H1 (cell line): ENCODE measurements around the gene CCDC127.
"Not testable (repeated sequence)": the region's sequence is repeated elsewhere in the genome, so short reads cannot be mapped to it uniquely, and the experiment has no call there.

Source experiments
- EGR1 ChIP-seq: IDR thresholded peaks from 2 replicates; pipeline ENCODE4 v1.6.1; 2011; ENCODE audit warnings: low read depth, low read length, borderline replicate concordance
- EZH2 ChIP-seq: fragments of 200-600 bp; sonication (generic); IDR thresholded peaks from 2 replicates; pipeline ENCODE4 v1.7.1; 2012; ENCODE audit warnings: low read depth, mild to moderate bottlenecking, moderate library complexity, low read length, inconsistent platforms; ENCODE audit not compliant: severe bottlenecking
- POLR2A ChIP-seq, 2 experiments: IDR thresholded peaks; 1 replicate in 1 of 2; 2 replicates in 1 of 2; pipeline ENCODE4 v1.6.1; 2011; ENCODE audit warnings: low read depth in 2 of 2, low read length in 2 of 2, mild to moderate bottlenecking in 2 of 2; ENCODE audit errors: control extremely low read depth in 1 of 2
- RXRA ChIP-seq: IDR thresholded peaks from 2 replicates; pipeline ENCODE4 v1.6.1; 2011; ENCODE audit warnings: low read depth, mild to moderate bottlenecking, low read length, moderate library complexity; ENCODE audit not compliant: insufficient read depth
- SRF ChIP-seq: IDR thresholded peaks from 2 replicates; pipeline ENCODE4 v1.6.1; 2011; ENCODE audit warnings: mild to moderate bottlenecking, low read depth, low read length, moderate library complexity

DNA sequence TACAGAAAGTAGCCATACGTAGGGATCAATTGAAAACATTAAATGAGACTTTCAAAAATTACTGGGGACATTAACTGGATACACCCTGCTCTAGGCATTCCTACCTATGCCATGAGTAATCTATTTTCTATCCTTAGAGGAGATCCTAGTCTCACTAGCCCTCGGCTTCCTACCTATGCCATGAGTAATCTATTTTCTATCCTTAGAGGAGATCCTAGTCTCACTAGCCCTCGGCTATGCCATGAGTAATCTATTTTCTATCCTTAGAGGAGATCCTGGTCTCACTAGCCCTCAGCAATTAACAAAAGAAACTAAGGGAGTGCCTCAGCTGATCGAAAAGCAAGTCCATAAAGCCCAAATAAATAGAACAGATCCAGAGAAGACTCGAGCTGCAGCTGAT, 27.8 kb upstream of the CCDC127 start:
- not testable (repeated sequence) for TF ChIP-seq EZH2; POLR2A (IDR thresholded peaks at IDR 0.05; ENCODE audit: control extremely low read depth in 1 of 2, low read depth in 2 of 2, low read length in 2 of 2); RXRA; SRF; EGR1
